PC-3 (cell line): Measurements from ENCODE around the gene ZDHHC19.

Experiments used
- EZH2 ChIP-seq: fragments of 300-600 bp; sonication (generic); IDR thresholded peaks from one replicate; pipeline ENCODE4 v1.6.1; 2017; ENCODE audit warnings: antibody characterized with exemption, mild to moderate bottlenecking, low read length; ENCODE audit not compliant: unreplicated experiment
- EZH2phosphoT487 ChIP-seq: fragments of 300-600 bp; sonication (generic); IDR thresholded peaks from 2 replicates; pipeline ENCODE4 v1.6.1; 2018; ENCODE audit warnings: mild to moderate bottlenecking, antibody characterized with exemption, low read length, borderline replicate concordance
- TF ChIP-seq, protein P1 (sequence below): fragments of 300-600 bp; sonication (generic); conservative IDR thresholded peaks from 2 replicates; pipeline ENCODE4 v1.5.1; 2017; ENCODE audit warnings: antibody characterized with exemption, low read depth, mild to moderate bottlenecking, low read length

GRCh38 chr3:196164576-196164975 lies 46.6 kb downstream of the ZDHHC19 start:
- TF ChIP-seq EZH2phosphoT487 (no peak), EZH2 (no peak)
- TF ChIP-seq, protein P1, sequence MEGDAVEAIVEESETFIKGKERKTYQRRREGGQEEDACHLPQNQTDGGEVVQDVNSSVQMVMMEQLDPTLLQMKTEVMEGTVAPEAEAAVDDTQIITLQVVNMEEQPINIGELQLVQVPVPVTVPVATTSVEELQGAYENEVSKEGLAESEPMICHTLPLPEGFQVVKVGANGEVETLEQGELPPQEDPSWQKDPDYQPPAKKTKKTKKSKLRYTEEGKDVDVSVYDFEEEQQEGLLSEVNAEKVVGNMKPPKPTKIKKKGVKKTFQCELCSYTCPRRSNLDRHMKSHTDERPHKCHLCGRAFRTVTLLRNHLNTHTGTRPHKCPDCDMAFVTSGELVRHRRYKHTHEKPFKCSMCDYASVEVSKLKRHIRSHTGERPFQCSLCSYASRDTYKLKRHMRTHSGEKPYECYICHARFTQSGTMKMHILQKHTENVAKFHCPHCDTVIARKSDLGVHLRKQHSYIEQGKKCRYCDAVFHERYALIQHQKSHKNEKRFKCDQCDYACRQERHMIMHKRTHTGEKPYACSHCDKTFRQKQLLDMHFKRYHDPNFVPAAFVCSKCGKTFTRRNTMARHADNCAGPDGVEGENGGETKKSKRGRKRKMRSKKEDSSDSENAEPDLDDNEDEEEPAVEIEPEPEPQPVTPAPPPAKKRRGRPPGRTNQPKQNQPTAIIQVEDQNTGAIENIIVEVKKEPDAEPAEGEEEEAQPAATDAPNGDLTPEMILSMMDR, result no peak
